H9 (cell line): ENCODE results near the gene COA1. TPM values are rescaled to one million over a fixed set of nuclear protein-coding genes. Genes with fewer than 3 reads are reported as not detected.

Experiments
- DNase-seq: peaks from one replicate; pipeline ENCODE4 v3.0.0-alpha.2; 2017
- H2AFZ ChIP-seq: one replicate; pipeline ENCODE4 v1.6.1; 2013; ENCODE audit warnings: mild to moderate bottlenecking, low read length, control low read depth, moderate library complexity
- H2AK5ac ChIP-seq: 2 replicates; pipeline ENCODE4 v1.6.1; 2013; ENCODE audit warnings: low read length, control low read depth, mixed read lengths; ENCODE audit not compliant: insufficient read length
- H2BK120ac ChIP-seq: one replicate; pipeline ENCODE4 v1.6.1; 2013; ENCODE audit warnings: low read depth, mild to moderate bottlenecking, low read length, control low read depth, inconsistent platforms; ENCODE audit not compliant: poor library complexity, severe bottlenecking
- H2BK12ac ChIP-seq: 2 replicates; pipeline ENCODE4 v1.6.1; 2013; ENCODE audit warnings: low read length, control low read depth, mixed read lengths, low read depth; ENCODE audit not compliant: insufficient read length
- H2BK15ac ChIP-seq: 2 replicates; pipeline ENCODE4 v1.6.1; 2013; ENCODE audit warnings: low read depth, low read length, control low read depth
- H2BK20ac ChIP-seq: one replicate; pipeline ENCODE4 v1.6.1; 2013; ENCODE audit warnings: low read depth, mild to moderate bottlenecking, low read length, control low read depth, inconsistent platforms; ENCODE audit not compliant: poor library complexity, severe bottlenecking
- H2BK5ac ChIP-seq: 2 replicates; pipeline ENCODE4 v1.6.1; 2013; ENCODE audit warnings: low read length, control low read depth, mixed read lengths; ENCODE audit not compliant: insufficient read length
- H3K14ac ChIP-seq: 2 replicates; pipeline ENCODE4 v1.6.1; 2013; ENCODE audit warnings: low read length, control low read depth; ENCODE audit not compliant: insufficient read depth
- H3K18ac ChIP-seq: 2 replicates; pipeline ENCODE4 v1.6.1; 2013; ENCODE audit warnings: low read depth, mild to moderate bottlenecking, mixed read lengths, low read length, control low read depth; ENCODE audit not compliant: insufficient read length
- H3K23ac ChIP-seq: 2 replicates; pipeline ENCODE4 v1.6.1; 2013; ENCODE audit warnings: low read length, control low read depth, mixed read lengths, low read depth; ENCODE audit not compliant: insufficient read length
- H3K23me2 ChIP-seq: 2 replicates; pipeline ENCODE4 v1.6.1; 2013; ENCODE audit warnings: low read depth, mild to moderate bottlenecking, mixed read lengths, low read length, control low read depth; ENCODE audit not compliant: insufficient read length, poor library complexity, severe bottlenecking
- H3K27ac ChIP-seq: 2 replicates; pipeline ENCODE4 v1.5.1; 2013; ENCODE audit warnings: low read length, control low read depth, mixed read lengths, low read depth; ENCODE audit not compliant: insufficient read length
- H3K27me3 ChIP-seq: 2 replicates; pipeline ENCODE4 v1.6.1; 2013; ENCODE audit warnings: low read length, control low read depth, inconsistent platforms; ENCODE audit not compliant: insufficient read depth
- H3K4ac ChIP-seq: 2 replicates; pipeline ENCODE4 v1.6.1; 2013; ENCODE audit warnings: low read depth, mild to moderate bottlenecking, control low read depth, inconsistent platforms, low read length, moderate library complexity
- H3K4me1 ChIP-seq: 2 replicates; pipeline ENCODE4 v1.6.1; 2013; ENCODE audit warnings: low read length, control low read depth, inconsistent platforms; ENCODE audit not compliant: insufficient read depth
- H3K4me2 ChIP-seq: 2 replicates; pipeline ENCODE4 v1.6.1; 2013; ENCODE audit warnings: low read length, control low read depth, mixed read lengths; ENCODE audit not compliant: insufficient read length, insufficient read depth
- H3K56ac ChIP-seq: 2 replicates; pipeline ENCODE4 v1.6.1; 2013; ENCODE audit warnings: low read depth, mild to moderate bottlenecking, mixed read lengths, low read length, control low read depth; ENCODE audit not compliant: insufficient read length
- H3K79me1 ChIP-seq: 2 replicates; pipeline ENCODE4 v1.6.1; 2013; ENCODE audit warnings: low read depth, mild to moderate bottlenecking, moderate library complexity, low read length, control low read depth, inconsistent platforms; ENCODE audit not compliant: insufficient read depth, poor library complexity, severe bottlenecking
- H3K79me2 ChIP-seq: 2 replicates; pipeline ENCODE4 v1.6.1; 2013; ENCODE audit warnings: low read length, control low read depth, inconsistent platforms; ENCODE audit not compliant: insufficient read depth
- H3K9ac ChIP-seq: 2 replicates; pipeline ENCODE4 v1.6.1; 2013; ENCODE audit warnings: low read length, control low read depth, mixed read lengths; ENCODE audit not compliant: insufficient read length; ENCODE audit errors: extremely low read depth
- H3K9me3 ChIP-seq: one replicate; pipeline ENCODE4 v1.6.1; 2013; ENCODE audit warnings: low read depth, low read length, inconsistent platforms; ENCODE audit not compliant: control insufficient read depth
- H3T11ph ChIP-seq: one replicate; pipeline ENCODE4 v1.6.1; 2013; ENCODE audit warnings: mild to moderate bottlenecking, low read length, control low read depth, inconsistent platforms
- H4K20me1 ChIP-seq: one replicate; pipeline ENCODE4 v1.6.1; 2013; ENCODE audit not compliant: control insufficient read depth, insufficient read length, insufficient read depth
- H4K5ac ChIP-seq: 2 replicates; pipeline ENCODE4 v1.6.1; 2013; ENCODE audit warnings: low read depth, mild to moderate bottlenecking, mixed read lengths, low read length, control low read depth; ENCODE audit not compliant: insufficient read length
- H4K8ac ChIP-seq: replicated peaks from 2 replicates; pipeline ENCODE4 v1.6.1; 2013; ENCODE audit warnings: low read length, control low read depth, mixed read lengths, low read depth; ENCODE audit not compliant: insufficient read length
- H4K91ac ChIP-seq: 2 replicates; pipeline ENCODE4 v1.6.1; 2013; ENCODE audit warnings: low read depth, mild to moderate bottlenecking, moderate library complexity, mixed read lengths, low read length, control low read depth; ENCODE audit not compliant: insufficient read length
- H3K27ac Mint-ChIP-seq, 3 experiments: 2 replicates in 2 of 3; 3 replicates in 1 of 3; pipeline ENCODE4 v1.8.0; 2020 to 2021; ENCODE audit warnings: mixed read lengths in 3 of 3, mild to moderate bottlenecking in 1 of 3, moderate library complexity in 1 of 3
- H3K27me3 Mint-ChIP-seq: 2 replicates; pipeline ENCODE4 v1.8.0; 2021; ENCODE audit warnings: low read depth, mild to moderate bottlenecking, moderate library complexity, mixed read lengths
- H3K36me3 Mint-ChIP-seq, 3 experiments: 2 replicates in 2 of 3; 3 replicates in 1 of 3; pipeline ENCODE4 v1.8.0; 2020 to 2021; ENCODE audit warnings: low read depth in 3 of 3, mixed read lengths in 3 of 3; ENCODE audit not compliant: insufficient read depth in 1 of 3
- H3K4me1 Mint-ChIP-seq, 2 experiments: 2 replicates each; pipeline ENCODE4 v1.8.0; 2020; ENCODE audit warnings: mixed read lengths in 2 of 2
- H3K4me3 Mint-ChIP-seq, 2 experiments: 2 replicates in 1 of 2; 3 replicates in 1 of 2; pipeline ENCODE4 v1.8.0; 2020 to 2021; ENCODE audit warnings: mild to moderate bottlenecking in 2 of 2, mixed read lengths in 2 of 2, moderate library complexity in 1 of 2
- H3K9me3 Mint-ChIP-seq, 2 experiments: 2 replicates in 1 of 2; 3 replicates in 1 of 2; pipeline ENCODE4 v1.8.0; 2020; ENCODE audit warnings: mild to moderate bottlenecking in 2 of 2, mixed read lengths in 2 of 2, moderate library complexity in 1 of 2
- CTCF ChIP-seq: fragments of 200-600 bp; sonication (generic); conservative IDR thresholded peaks from 3 replicates; pipeline ENCODE4 v1.8.0; 2021; ENCODE audit warnings: antibody characterized with exemption, mild to moderate bottlenecking
- WGBS: extraction: QIAGEN DNeasy Blood & Tissue Kit; methylation state at CpG from one replicate; pipeline ENCODE4 v1.1.7; 2013; ENCODE audit warnings: missing lambda C conversion rate, low lambda C conversion rate, mixed read lengths; ENCODE audit not compliant: insufficient read length; ENCODE audit errors: extremely low coverage; 5-methylcytosine and 5-hydroxymethylcytosine counted together
- total RNA-seq: library from RNA; stranded (reverse); gene quantifications from 2 replicates; pipeline ENCODE4 v1.2.1, GENCODE V29; 2021

Gene COA1
- total RNA-seq, 1 experiment from 2014 or later: 138 TPM

DNA sequence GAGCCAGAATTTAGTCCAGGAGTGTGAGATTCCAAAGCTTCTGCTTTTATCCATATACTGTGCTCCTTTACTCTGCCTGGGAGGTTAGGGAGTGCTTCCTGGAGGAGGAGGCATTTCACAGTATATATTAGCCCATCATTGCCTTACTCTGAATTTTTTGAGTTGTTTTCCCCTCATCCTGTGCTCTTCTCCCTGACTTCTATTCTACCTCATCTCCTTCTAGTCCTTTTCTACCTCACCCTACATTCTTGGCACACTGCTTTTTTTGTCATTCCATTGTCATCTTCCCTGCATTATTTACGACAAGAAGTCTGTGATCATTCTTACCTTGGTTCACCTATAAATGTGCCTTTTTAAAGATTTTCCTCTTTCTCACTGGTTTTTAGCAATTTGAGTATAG, 125.1 kb downstream of the COA1 start:
- Histone ChIP-seq H3K18ac (no peak overlapping the region), H2AK5ac (no peak overlapping the region), H3K4ac (no peak overlapping the region), H4K5ac (no peak overlapping the region), H3K4me1 (peaks cover 4% of the 10 kb centered on the region; the same call in 1 of the 2 replicates), H2BK20ac (no peak overlapping the region), H3K23ac (no peak overlapping the region), H2BK5ac (no peak overlapping the region), H2BK15ac (no peak overlapping the region), H4K91ac (no peak overlapping the region), H2AFZ (no peak overlapping the region), H2BK12ac (no peak overlapping the region), H4K8ac (no peak overlapping the region), H3K9me3 (no peaks in the 10 kb centered on the region), H3K14ac (no peak overlapping the region), H3K79me2 (no peaks in the 10 kb centered on the region), H3K9ac (no peak overlapping the region), H3K27me3 (no peaks in the 10 kb centered on the region; the same call in 1 of the 2 replicates), H4K20me1 (no peaks in the 10 kb centered on the region), H3T11ph (no peak overlapping the region), H2BK120ac (no peak overlapping the region), H3K79me1 (no peaks in the 10 kb centered on the region), H3K23me2 (no peaks in the 10 kb centered on the region), H3K4me2 (no peak overlapping the region), H3K56ac (no peak overlapping the region), H3K27ac (no peak overlapping the region)
- no peak overlapping the region for H3K4me3 Mint-ChIP-seq
- peaks cover 5 to 8% of the 10 kb centered on the region in 2 experiments; a peak in 3 of 5 replicates for H3K9me3 Mint-ChIP-seq
- H3K27ac Mint-ChIP-seq: no peak overlapping the region
- H3K27me3 Mint-ChIP-seq: no peaks in the 10 kb centered on the region
- no peak for DNase-seq
- WGBS: no CpG with 5 or more reads among the region's 1 CpG
- TF ChIP-seq CTCF: no peak
- no peaks in the 10 kb centered on the region for H3K4me1 Mint-ChIP-seq
- H3K36me3 Mint-ChIP-seq: peaks cover 6 to 16% (median 11%) of the 10 kb centered on the region in 3 experiments; a peak in 6 of 7 replicates
